Left forelimb (tissue), 1 donor: Measurements from ENCODE around the gene KLHL10.
"Not testable (repeated sequence)": the region's sequence is repeated elsewhere in the genome, so short reads cannot be mapped to it uniquely, and the experiment has no call there.

Experiments used
- DNase-seq: peaks from one replicate; pipeline ENCODE4 v3.0.0-alpha.2; 2018; ENCODE audit warnings: low spot score

The KLHL10 gene

DNA sequence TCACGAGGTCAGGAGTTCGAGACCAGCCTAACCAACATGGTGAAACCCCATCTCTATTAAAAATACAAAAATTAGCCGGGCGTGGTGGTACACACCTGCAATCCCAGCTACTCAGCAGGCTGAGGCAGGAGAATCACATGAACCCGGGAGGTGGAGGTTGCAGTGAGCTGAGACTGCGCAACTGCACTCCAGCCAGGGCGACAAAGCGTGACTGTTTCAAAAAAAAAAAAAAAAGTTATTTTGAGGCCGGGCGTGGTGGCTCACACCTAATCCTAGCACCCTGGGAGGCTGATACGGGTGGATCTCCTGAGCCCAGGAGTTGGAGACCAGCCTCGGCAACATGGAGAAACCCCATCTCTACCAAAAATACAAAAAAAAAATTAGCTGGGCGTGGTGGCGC lies 13.8 kb downstream of the KLHL10 start:
- DNase-seq, result not testable (repeated sequence)

GRCh38 chr17:41860254-41860931 lies 22.8 kb downstream of the KLHL10 start:
- DNase-seq, result no peak

DNA sequence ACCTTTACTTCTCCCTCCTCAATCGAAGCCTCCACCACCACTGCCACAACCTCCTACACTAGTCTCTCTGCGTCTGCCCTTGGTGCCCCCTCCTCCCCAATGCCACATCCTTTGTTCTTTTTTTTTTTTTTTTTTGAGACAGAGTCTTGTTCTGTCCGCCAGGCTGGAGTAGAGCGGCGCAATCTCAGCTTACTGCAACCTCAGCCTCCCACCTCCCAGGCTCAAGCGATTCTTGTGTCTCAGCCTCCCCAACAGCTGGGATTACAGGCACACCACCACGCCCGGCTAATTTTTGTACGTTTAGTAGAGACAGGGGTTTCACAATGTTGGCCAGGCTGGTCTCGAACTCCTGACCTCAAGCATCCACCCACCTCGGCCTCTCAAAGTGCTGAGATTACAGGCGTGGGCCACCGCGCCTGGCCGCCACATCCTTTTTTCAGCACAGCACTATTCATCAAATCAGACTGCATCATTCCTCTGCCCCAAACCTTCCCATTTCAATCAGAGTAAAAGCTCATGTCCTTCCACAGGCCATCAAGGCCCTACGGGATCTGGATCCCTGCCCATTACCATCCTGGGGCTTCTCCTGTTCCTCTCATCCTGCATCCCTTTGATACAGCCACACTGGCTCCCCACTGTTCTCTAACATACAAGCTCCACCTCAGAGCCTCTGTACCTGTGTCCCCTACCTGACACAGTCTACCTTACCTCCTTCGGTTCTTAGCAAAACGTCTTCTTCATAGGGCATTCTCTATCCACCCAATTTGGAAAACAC lies 25.6 kb downstream of the KLHL10 start:
- no peak for DNase-seq

DNA sequence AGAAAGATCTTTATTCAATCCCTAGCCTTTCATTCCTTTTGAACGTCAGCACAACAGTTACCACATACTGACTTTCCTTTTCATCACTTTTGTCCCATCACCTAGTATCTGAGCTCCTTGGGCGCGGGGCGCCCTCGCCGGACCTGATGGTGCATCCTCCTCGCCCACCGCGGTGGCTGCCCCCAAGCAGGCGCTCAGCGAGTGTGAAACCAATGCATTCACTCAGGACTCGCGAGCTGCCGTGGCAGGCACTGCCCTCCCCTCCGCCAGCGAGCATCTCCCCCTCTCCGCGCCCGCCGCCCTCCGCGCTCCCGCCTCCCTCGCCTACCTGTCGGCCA lies 26.8 kb downstream of the KLHL10 start:
- no peak for DNase-seq

DNA sequence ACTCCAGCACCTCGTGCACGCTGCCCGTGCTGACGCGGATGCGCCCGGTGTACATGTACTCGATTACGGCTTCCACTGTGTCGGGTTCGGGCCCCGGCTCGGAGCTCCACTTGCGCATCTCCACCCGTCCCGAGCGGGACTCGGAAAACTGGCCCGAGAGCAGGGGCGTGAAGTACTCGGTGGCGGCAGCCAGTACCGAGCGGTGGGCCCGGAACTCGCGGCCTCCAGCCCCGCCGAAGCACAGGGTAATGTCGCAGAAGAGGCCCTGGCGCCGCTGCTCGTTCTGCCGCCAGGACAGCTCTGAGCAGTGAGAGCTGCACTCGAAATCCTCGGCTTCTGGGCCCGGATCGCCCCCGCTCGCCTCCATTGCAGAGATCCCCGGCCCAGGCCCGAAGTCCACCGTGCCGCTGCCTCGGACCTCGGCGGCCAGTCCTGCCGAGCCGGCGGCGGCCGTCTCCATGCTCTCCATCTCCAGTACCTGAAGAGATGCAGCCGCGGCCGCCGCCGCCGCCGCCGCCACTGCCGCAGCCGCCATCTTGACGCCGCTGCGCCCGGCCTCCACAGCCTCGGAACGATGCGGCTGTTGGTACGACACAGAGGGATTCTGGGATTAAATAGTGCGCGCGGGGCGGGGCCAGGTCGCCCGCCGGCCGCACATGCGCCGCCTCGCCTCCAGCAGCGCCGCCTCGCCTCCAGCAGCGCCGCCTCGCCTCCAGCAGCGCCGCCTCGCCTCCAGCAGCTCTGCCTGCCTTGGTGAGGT lies 27.4 kb downstream of the KLHL10 start, which contains the start of gene KLHL11:
TSS of gene KLHL11 (minus strand) at position 588 of the 760 bp plus-strand sequence. CDS start at position 535, 53 bp downstream.
- peak; percentile 91 for DNase-seq

DNA sequence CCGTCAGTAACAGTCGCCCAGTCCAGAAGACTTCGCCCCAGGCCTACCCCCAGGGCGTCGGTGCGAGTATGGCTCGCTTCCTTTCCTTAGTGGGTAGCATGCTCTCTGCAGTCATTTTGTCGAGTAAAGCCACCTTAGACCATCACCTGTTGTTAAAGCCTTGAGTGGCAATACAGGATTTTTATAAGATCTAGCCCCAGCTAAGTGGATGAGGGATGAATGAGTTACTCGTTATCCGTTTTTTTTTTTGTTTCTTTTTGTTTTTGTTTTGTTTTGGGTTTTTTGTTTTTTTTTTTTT lies 27.9 kb downstream of the KLHL10 start:
- no peak for DNase-seq

DNA sequence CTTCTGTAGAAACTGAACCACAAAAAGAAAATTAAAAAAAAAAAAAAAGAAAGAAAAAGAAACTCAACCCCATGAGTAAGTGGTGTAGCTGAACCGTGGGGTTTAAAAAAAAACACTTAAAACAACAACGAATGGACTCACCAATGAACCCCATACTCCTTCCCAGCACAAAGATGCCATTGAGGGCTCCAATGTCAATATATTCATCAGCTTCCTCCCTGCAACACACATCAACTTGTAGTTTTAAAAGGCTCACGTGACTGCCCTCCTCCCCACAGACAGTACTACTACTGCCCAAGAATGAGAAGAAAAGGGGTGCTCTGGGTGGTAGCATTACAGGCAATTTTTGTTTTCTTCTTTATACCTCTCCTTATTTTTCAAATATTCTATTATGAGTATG lies 30.9 kb downstream of the KLHL10 start:
- DNase-seq, result no peak

- no peak for DNase-seq
Measured at GRCh38 chr17:41869426-41869825, 31.8 kb downstream of the KLHL10 start.

DNA sequence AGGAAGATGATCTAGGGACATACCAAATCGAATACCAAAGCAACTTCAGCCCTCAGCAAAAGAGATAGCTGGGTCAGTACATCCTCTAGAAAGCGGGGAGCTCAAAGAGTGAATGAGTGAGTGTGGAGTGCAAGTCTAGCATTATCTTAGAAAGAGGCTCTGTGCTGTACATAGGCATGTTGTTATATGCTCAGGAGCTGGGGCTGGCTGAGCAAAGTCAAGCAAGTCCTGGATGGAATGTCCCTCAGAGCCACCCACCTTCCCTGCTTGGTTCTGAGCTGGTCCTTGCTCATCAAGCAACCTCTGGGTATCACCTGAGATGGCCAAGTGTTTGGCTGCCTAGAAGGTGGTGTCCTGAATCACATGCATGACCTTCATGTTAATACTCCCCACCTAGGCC lies 32.5 kb downstream of the KLHL10 start:
- DNase-seq, result no peak

- DNase-seq, result no peak
Measured at GRCh38 chr17:41870627-41871026, 33.0 kb downstream of the KLHL10 start.

- no peak for DNase-seq
Measured at GRCh38 chr17:41871789-41872188, 34.2 kb downstream of the KLHL10 start.

DNA sequence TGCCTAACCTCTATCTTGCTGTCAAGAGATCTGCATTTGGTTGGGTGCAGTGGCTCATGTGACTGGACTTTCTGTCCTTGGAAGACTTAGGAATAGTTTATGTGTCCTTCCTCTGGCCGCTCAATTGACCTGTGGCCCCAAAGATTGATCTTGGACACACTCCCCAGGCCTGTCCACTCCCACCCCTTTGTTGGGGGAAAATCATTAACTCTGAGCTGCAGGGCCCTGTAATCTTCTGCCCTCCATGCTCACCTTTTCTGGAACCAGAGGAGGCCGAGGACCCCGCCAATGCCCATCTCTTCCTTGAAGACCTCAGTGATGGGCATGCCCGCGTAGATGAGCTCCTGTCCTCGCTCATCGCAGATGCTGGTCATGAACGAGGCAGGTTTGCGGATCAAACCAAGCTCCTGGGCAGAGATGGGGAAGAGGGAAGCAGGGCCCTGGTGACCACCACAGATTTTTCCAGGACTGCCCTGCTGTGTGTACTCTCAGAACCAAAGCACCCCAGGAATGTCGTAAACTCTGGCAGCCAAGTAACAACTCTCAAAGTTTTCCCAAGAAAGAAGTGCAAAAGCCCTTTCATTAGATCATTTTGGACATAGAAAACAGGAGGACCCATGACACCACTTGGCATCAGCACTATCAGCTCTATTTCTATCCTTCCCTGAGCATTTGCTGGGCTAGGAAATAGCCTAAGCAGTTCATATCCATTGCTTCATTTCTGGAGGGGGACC lies 36.1 kb downstream of the KLHL10 start:
- no peak for DNase-seq

DNA sequence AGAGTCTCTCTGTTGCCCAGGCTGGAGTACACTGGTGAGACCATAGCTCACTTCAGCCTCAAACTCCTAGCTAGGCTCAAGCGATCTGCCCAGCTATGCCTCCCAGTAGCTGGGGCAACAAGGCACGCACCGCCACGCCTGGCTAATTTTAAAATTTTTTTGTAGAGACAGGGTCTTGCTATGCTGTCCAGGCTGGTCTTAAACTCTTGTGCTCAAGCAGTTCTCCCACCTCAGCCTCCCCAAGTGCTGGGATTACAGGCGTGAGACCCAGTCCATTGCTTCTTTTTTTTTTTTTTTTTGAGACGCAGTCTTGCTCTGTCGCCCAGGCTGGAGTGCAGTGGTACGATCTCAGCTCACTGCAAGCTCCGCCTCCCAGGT lies 36.7 kb downstream of the KLHL10 start:
- DNase-seq, result not testable (repeated sequence)

GRCh38 chr17:41880130-41880529 lies 42.5 kb downstream of the KLHL10 start:
- DNase-seq, result no peak

DNA sequence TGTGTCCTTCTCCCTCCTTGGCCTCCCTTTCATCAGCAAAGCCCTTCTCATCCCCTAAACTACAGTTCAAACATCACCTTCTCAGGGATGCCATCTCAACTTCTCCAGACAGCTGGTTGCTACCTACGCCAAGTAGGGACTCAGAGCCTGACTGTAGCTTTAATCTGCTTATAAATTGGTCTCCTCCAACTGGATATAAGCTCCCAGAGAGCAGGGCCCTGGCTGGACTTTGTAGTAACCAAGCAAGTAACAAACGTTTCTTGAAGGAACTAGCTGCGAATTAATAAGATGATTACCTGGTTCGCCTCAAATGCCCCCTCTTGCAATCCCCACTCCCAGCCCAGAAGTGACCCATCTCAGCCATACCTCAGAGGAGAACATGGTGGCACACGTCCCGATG lies 45.1 kb downstream of the KLHL10 start:
- no peak for DNase-seq

GRCh38 chr17:41885733-41886132 lies 48.1 kb downstream of the KLHL10 start:
- DNase-seq, result no peak

DNA sequence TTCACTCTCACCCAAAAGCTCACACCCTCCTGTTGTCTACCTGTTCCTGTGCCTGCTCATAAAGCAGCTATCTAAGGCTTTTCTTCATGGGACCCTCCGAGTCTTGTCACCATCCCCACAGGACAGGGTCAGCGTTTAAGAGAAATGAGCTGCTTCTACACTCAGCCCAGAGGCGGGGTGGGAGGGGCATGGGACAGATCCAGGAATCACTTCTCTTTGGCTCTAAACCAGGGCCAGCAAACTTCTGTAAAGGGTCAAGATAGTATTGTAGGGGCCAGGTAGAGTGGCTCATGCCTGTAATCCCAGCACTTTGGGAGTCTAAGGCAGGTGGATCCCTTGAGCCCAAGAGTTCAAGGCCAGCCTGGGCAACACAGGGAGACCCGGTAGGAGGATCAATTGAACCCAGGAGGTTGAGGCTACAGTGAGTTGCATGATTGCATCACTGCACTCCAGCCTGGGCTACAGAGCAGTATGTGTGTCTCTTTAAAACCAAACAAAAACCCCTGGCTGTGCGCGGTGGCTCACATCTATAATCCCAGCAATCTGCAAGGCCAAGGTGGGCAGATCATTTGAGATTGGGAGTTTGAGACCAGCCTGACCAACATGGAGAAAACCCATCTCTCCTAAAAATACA lies 50.8 kb downstream of the KLHL10 start:
- no peak for DNase-seq

- no peak for DNase-seq
Measured at GRCh38 chr17:41891135-41892020, 53.8 kb downstream of the KLHL10 start.

DNA sequence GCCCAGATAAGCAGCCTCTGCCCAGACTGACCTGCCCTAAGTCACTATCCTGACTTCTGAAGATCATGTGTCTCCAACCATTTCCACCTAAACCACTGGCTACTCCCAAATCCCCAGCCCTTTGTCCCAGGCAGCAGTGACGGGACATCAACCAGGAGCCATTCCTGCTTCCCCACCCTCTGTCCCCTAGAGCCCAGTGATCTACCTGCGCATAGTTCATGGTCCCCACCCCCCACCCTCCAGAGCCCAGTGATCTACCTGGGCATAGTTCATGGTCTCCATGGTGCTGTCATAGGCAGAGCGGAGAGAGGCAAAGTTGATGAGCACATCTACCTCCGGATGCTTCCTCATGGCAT lies 54.4 kb downstream of the KLHL10 start:
- no peak for DNase-seq

DNA sequence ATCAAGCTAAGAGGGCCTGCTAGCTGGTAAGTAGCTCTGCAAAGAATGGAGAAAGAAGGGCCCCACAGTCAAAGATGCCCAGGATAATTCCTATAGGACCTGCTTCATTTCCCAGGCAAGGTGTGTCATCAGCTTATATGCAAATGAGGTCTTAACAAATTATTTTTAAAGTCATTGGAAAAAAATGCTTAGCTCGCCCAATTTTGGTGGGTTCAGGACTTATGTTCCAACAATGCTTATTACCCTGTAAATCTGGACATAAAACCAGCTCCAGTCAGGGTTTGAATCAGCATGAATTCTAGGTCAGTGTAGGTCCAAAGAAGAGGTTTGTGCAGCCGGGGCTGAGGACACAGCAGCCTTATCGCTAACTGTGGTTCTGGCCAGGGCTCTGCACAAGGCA lies 55.8 kb downstream of the KLHL10 start:
- DNase-seq, result no peak

DNA sequence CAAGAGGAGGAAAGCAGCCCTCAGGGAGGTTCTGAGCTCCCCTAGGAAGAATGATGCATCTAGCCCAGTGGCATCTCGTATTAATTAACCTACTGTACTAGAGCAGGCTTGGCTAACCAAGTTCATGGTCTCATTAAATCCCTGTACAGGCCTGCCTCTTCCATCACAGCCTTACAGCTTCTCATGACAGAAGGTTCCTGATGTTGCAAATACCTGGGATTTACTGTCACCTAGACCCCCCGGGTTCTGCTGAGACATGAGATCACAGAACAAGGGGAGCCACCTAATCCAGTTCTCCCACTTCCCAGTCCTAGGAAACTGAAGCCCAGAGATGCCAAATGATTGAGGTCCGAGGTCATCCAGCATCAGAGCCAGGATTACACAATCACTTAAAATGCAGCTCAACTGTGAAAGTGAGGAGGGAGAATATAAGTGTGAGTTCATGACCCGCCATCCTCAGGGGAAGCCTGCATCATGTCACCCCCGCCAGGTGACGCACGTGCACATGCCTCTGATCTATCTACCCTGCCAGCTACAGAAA lies 57.2 kb downstream of the KLHL10 start:
- no peak for DNase-seq
